Smooth muscle cell (in vitro differentiated cells): ENCODE measurements around the gene GPR146. TPM values are rescaled to one million over a fixed set of nuclear protein-coding genes. Genes with fewer than 3 reads are reported as not detected.
A peak's percentile ranks its signal among the peaks of the same experiment; 100 is the strongest.

ENCODE experiments used
- DNase-seq: peaks from one replicate; lab custom pipeline; 2025; ENCODE audit not compliant: unreplicated experiment; lab: John Stamatoyannopoulos, UW
- H2AFZ ChIP-seq: fragments of 200-600 bp; sonication (generic); 2 replicates; pipeline ENCODE4 v1.6.0; 2016; ENCODE audit warnings: antibody characterized with exemption, low read depth, mild to moderate bottlenecking
- H3F3A ChIP-seq: fragments of 200-600 bp; sonication (generic); 2 replicates; pipeline ENCODE4 v1.6.0; 2017; ENCODE audit warnings: antibody characterized with exemption, low read depth
- H3K27ac ChIP-seq: fragments of 200-600 bp; sonication (generic); 2 replicates; pipeline ENCODE4 v1.5.1; 2016; ENCODE audit warnings: low read depth, mild to moderate bottlenecking
- H3K27me3 ChIP-seq: fragments of 200-600 bp; sonication (generic); 2 replicates; pipeline ENCODE4 v1.6.1; 2016; ENCODE audit warnings: low read depth, mild to moderate bottlenecking
- H3K36me3 ChIP-seq: fragments of 200-600 bp; sonication (generic); 2 replicates; pipeline ENCODE4 v1.5.1; 2016; ENCODE audit warnings: low read depth
- H3K4me1 ChIP-seq: fragments of 200-600 bp; sonication (generic); 2 replicates; pipeline ENCODE4 v1.5.1; 2016; ENCODE audit warnings: low read depth
- H3K4me2 ChIP-seq: fragments of 200-600 bp; sonication (generic); 2 replicates; pipeline ENCODE4 v1.6.0; 2016; ENCODE audit warnings: mild to moderate bottlenecking
- H3K4me3 ChIP-seq: fragments of 200-600 bp; sonication (generic); 2 replicates; pipeline ENCODE4 v1.5.1; 2016; ENCODE audit warnings: mild to moderate bottlenecking
- H3K79me2 ChIP-seq: fragments of 200-600 bp; sonication (generic); 2 replicates; pipeline ENCODE4 v1.6.0; 2016; ENCODE audit warnings: low read depth, mild to moderate bottlenecking
- H3K9ac ChIP-seq: fragments of 200-600 bp; sonication (generic); 2 replicates; pipeline ENCODE4 v1.6.0; 2016; ENCODE audit warnings: low read depth
- H3K9me3 ChIP-seq: fragments of 200-600 bp; sonication (generic); replicated peaks from 2 replicates; pipeline ENCODE4 v1.5.1; 2016; ENCODE audit warnings: low read depth
- H4K20me1 ChIP-seq: fragments of 200-600 bp; sonication (generic); 2 replicates; pipeline ENCODE4 v1.6.0; 2016; ENCODE audit warnings: low read depth
- CTCF ChIP-seq: fragments of 200-600 bp; sonication (generic); IDR thresholded peaks from 2 replicates; pipeline ENCODE4 v1.5.1; 2017; ENCODE audit warnings: borderline replicate concordance, mild to moderate bottlenecking, antibody characterized with exemption; ENCODE audit not compliant: insufficient read depth, poor library complexity, severe bottlenecking
- WGBS: methylation state at CpG from one replicate; pipeline ENCODE4 v1.1.7; 2016; ENCODE audit warnings: low lambda C conversion rate; 5-methylcytosine and 5-hydroxymethylcytosine counted together
- polyA plus RNA-seq: library from polyadenylated mRNA; unstranded; fragments of >200 nt; fragmentation: Nextera tagmentation; extraction: Ambion mirVana; gene quantifications from 2 replicates; pipeline ENCODE4 v1.2.1, GENCODE V29; 2016
- total RNA-seq: library from RNA; depleted of rRNA; stranded (reverse); fragments of >200 nt; gene quantifications from 2 replicates; pipeline ENCODE4 v1.2.3, GENCODE V29; 2014

The GPR146 gene
- total and polyA plus RNA-seq, 2 experiments from 2014 or later = 1.8 to 2.2 TPM

- no peak for TF ChIP-seq CTCF
- Histone ChIP-seq H3K4me3 (peak overlapping the region; percentile 80), H3K79me2 (peaks cover 24% of the 10 kb centered on the region), H3K27ac (no peak overlapping the region), H3K9ac (no peak overlapping the region), H3K27me3 (no peaks in the 10 kb centered on the region), H3F3A (peaks cover 10% of the 10 kb centered on the region), H3K4me2 (peak overlapping the region; percentile 98), H3K36me3 (no peaks in the 10 kb centered on the region), H4K20me1 (peaks cover 59% of the 10 kb centered on the region), H3K4me1 (peaks cover 19% of the 10 kb centered on the region), H3K9me3 (no peaks in the 10 kb centered on the region), H2AFZ (no peak overlapping the region)
- no peak for DNase-seq
- 92% methylated on average over 20 of the region's 20 CpGs for WGBS
Observed at GRCh38 chr7:1026721-1027161, 17.6 kb upstream of the GPR146 start.

GRCh38 chr7:1027242-1028043, 16.9 kb upstream of the GPR146 start:
- 28% methylated on average over 67 of the region's 69 CpGs for WGBS
- H3K9ac ChIP-seq = peak overlapping the region; percentile 57
- peaks cover 10% of the 10 kb centered on the region for H3F3A ChIP-seq
- no peaks in the 10 kb centered on the region for H3K36me3 ChIP-seq
- peak overlapping the region; percentile 80 for H3K4me3 ChIP-seq
- peaks cover 19% of the 10 kb centered on the region for H3K4me1 ChIP-seq
- no peaks in the 10 kb centered on the region for H3K27me3 ChIP-seq
- no peak for TF ChIP-seq CTCF
- H2AFZ ChIP-seq = peak overlapping the region; percentile 69
- DNase-seq = no peak
- H3K9me3 ChIP-seq = no peaks in the 10 kb centered on the region
- H4K20me1 ChIP-seq = peaks cover 53% of the 10 kb centered on the region
- H3K27ac ChIP-seq = no peak overlapping the region
- peaks cover 24% of the 10 kb centered on the region for H3K79me2 ChIP-seq
- H3K4me2 ChIP-seq = peak overlapping the region; percentile 98

GRCh38 chr7:1028044-1028770, 16.1 kb upstream of the GPR146 start:
- peaks cover 10% of the 10 kb centered on the region for H3F3A ChIP-seq
- H3K4me1 ChIP-seq = peaks cover 19% of the 10 kb centered on the region
- peaks cover 24% of the 10 kb centered on the region for H3K79me2 ChIP-seq
- 2% methylated on average over 15 of the region's 77 CpGs for WGBS
- H3K4me2 ChIP-seq = peak overlapping the region; percentile 98
- DNase-seq = peak; percentile 75
- TF ChIP-seq CTCF = no peak
- H4K20me1 ChIP-seq = peaks cover 45% of the 10 kb centered on the region
- peak overlapping the region; percentile 80 for H3K4me3 ChIP-seq
- no peaks in the 10 kb centered on the region for H3K36me3 ChIP-seq
- H3K9ac ChIP-seq = peak overlapping the region; percentile 42
- H3K27me3 ChIP-seq = no peaks in the 10 kb centered on the region
- H3K27ac ChIP-seq = peak overlapping the region; percentile 83
- H2AFZ ChIP-seq = peak overlapping the region; percentile 69
- H3K9me3 ChIP-seq = no peaks in the 10 kb centered on the region
